GM12872 (cell line): ENCODE data around the gene CTSW.

ENCODE experiments used
- CTCF ChIP-seq: IDR thresholded peaks from 3 replicates; pipeline ENCODE4 v1.5.1; 2011; ENCODE audit warnings: low read depth, mild to moderate bottlenecking, low read length, moderate library complexity; ENCODE audit not compliant: insufficient read depth

Gene CTSW

GRCh38 chr11:65870706-65871681, 8.6 kb upstream of the CTSW start:
- no peak for TF ChIP-seq CTCF

DNA sequence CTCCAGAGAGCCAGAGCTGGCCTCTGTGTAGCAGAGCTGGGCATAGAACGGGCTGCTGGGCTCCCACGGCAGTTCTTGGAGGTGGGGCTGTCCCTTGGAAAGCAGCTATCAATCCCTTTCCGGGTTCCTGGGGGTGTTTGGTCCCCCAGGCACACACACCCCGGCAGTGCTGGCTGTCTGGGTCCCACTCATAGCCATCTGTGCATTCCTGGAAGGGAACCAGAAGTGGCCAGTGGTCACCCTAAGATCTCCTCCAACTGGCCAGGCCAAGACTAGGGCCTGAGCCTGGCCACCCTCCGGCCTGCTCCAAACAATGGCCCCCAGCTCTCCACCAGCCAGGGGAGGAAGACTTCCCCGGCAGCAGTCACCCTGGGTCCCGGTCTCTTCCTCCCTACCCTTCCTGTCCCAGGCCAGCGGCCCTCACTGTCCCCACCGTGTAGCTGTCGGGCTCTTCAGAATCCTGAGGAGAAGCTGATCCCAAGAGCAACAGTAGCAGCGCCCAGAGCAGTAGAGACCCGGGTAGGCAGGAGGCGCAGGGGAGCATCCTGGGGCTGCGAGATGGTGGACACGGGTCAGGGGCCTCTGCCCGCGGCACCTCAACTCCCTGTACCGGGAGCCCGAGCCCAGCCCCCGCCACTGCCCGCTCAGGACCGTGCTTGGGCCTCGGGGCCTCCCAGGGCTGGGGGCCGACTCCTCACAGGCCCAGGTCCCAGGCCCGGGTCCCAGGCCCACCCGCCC, 7.7 kb upstream of the CTSW start:
- TF ChIP-seq CTCF = no peak

DNA sequence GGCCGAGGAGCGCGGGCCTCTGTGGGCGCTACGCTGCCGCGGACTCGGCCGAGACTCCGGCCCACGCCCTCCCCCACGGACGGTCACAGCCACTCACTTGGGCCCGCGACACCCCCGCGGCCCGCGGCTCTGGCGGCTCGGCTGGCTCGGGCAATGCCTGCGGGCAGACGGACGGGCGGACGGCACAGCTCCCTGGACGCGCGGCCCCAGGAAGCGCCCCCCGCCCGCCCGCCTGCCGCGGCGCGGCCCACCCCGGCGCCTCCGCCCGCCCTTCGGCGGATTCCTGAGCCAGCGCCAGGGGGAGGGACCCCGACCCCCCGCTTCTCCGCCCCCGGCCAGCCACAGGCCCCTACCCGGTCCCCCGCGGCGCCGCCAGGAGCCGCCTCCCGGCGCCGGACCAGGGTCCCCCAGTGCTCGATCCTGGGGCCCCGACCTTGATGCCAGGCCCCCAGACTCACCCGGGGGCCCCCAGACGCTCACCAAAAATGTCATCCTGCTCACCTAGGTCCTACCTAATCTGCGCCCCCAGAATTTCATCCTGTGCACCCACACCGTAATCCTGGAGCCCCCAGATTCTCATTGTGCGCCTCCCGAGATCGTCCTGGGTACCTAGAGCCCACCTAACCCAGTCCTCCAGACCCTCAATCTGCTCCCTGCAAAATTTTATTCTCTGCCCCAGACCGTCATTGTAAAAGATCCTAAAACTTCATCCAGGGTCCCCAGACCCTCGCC, 6.9 kb upstream of the CTSW start, which contains the start of gene EFEMP2:
Gene EFEMP2, minus strand, starts transcription at position 215 of the 732 bp plus-strand sequence. CDS start 446 bp downstream, outside the sequence.
- no peak for TF ChIP-seq CTCF

GRCh38 chr11:65873318-65874156, 6.1 kb upstream of the CTSW start:
- no peak for TF ChIP-seq CTCF

DNA sequence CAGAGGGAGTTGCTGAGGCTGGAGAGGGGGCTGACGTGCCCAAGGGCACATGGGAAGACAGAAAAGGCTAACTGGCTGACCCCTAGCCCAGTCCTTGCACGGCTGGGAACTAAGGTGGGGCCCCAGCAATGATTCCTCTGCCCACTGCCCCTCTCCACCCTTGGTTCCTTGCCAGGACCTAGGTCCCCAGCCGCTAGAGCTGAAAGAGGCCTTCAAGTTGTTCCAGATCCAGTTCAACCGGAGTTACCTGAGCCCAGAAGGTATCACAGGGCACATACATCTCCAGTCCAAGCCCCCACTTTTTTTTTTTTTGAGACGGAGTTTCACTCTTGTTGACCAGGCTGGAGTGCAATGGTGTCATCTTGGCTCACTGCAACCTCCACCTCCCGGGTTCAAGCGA, 390 bp downstream of the CTSW start:
- TF ChIP-seq CTCF = no peak

DNA sequence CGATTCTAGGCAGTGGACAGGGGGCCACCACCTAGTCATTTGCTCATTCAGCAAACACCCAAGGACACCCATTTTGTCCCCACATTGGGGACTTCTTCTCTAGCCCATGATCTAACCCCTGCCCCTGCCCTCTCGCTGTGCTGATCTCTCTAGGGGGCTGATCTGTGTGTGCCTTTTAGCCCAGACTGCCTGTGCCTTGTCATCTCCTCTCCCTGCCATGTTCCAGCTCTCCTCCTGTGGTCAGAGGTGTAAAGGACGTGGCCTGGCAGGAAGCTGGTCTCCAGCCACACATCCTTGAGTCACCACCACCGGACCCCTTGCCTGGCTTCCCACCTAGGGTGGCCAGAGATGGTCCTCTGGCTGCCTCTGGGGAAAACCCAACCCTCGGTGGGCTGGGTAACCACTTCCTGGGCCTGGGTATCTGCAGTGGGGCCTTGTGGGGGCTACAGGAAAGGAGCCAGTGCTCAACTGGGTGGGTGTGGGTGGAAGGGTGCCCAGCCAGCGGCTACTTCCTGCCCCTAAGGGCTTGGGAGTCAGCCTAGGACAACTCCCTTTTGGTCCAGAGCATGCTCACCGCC, 1.3 kb downstream of the CTSW start:
- TF ChIP-seq CTCF = no peak
